ENCODE data around the gene RP9. TPM values are rescaled to one million over a fixed set of nuclear protein-coding genes. Genes with fewer than 3 reads are reported as not detected.
"Not testable (repeated sequence)": the region's sequence is repeated elsewhere in the genome, so short reads cannot be mapped to it uniquely, and the experiment has no call there.

RP9 gene
- total and polyA plus RNA-seq, 12 donors, result 4.2 to 23.0 (median 12.1) TPM

GRCh38 chr7:33099154-33099940 lies 9.9 kb downstream of the RP9 start:
- intact Hi-C loops (cut with DNase I), result no loop called here
- Histone ChIP-seq H3K9me3 (replicated peaks in 1 of 3) (no peaks in the 10 kb centered on the region), H3K4me3 (no peak overlapping the region), H3K4me1 (replicated peaks in 1 of 2) (no peaks in the 10 kb centered on the region), H3K27ac (no peak overlapping the region), H3K36me3 (replicated peaks in 1 of 2) (peaks cover 0 to 77% of the 10 kb centered on the region in 2 donors), H3K27me3 (no peaks in the 10 kb centered on the region)
- 72 to 95% (median 84%) methylated on average over 4 of the region's 4 CpGs for WGBS, 4 donors
- TF ChIP-seq POLR2A (IDR thresholded peaks at IDR 0.05), result no peak
- TF ChIP-seq, protein P1, sequence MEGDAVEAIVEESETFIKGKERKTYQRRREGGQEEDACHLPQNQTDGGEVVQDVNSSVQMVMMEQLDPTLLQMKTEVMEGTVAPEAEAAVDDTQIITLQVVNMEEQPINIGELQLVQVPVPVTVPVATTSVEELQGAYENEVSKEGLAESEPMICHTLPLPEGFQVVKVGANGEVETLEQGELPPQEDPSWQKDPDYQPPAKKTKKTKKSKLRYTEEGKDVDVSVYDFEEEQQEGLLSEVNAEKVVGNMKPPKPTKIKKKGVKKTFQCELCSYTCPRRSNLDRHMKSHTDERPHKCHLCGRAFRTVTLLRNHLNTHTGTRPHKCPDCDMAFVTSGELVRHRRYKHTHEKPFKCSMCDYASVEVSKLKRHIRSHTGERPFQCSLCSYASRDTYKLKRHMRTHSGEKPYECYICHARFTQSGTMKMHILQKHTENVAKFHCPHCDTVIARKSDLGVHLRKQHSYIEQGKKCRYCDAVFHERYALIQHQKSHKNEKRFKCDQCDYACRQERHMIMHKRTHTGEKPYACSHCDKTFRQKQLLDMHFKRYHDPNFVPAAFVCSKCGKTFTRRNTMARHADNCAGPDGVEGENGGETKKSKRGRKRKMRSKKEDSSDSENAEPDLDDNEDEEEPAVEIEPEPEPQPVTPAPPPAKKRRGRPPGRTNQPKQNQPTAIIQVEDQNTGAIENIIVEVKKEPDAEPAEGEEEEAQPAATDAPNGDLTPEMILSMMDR (IDR thresholded peaks at IDR 0.05), result no peak
- no peak for DNase-seq

- intact Hi-C loops (cut with DNase I); H3K4me3 ChIP-seq; H3K4me1 ChIP-seq (replicated peaks in 1 of 2); H3K27ac ChIP-seq; DNase-seq; H3K9me3 ChIP-seq (replicated peaks in 1 of 3); H3K27me3 ChIP-seq: not testable (repeated sequence)
- peaks cover 0 to 56% of the 10 kb centered on the region in 2 donors for H3K36me3 ChIP-seq (replicated peaks in 1 of 2)
- WGBS, 4 donors, result 66 to 87% (median 73%) methylated on average over 3 to 6 of the region's 6 CpGs
These were observed 14.4 kb downstream of the RP9 start for GRCh38 chr7:33094745-33095275.

- Histone ChIP-seq H3K36me3 (replicated peaks in 1 of 2) (peaks cover 0 to 40% of the 10 kb centered on the region in 2 donors), H3K4me3 (no peak overlapping the region)
- intact Hi-C loops (cut with DNase I), result no loop called here
These were observed 15.9 kb downstream of the RP9 start for GRCh38 chr7:33093266-33093665.

GRCh38 chr7:33091641-33092191 lies 17.5 kb downstream of the RP9 start:
- peaks cover 0 to 25% of the 10 kb centered on the region in 2 donors for H3K36me3 ChIP-seq (replicated peaks in 1 of 2)
- TF ChIP-seq POLR2A (IDR thresholded peaks at IDR 0.05), result no peak
- TF ChIP-seq, protein P1 (IDR thresholded peaks at IDR 0.05), result no peak
- no peaks in the 10 kb centered on the region for H3K9me3 ChIP-seq (replicated peaks in 1 of 3)
- no peaks in the 10 kb centered on the region for H3K27me3 ChIP-seq
- H3K4me1 ChIP-seq (replicated peaks in 1 of 2), result no peaks in the 10 kb centered on the region
- H3K27ac ChIP-seq, result no peak overlapping the region
- intact Hi-C loops (cut with DNase I), result no loop called here
- 75 to 83% (median 81%) methylated on average over 5 of the region's 5 CpGs for WGBS, 4 donors
- no peak overlapping the region for H3K4me3 ChIP-seq
- DNase-seq, result no peak

More at GRCh38 chr7:33093266-33093665, 15.9 kb downstream of the RP9 start:
- Histone ChIP-seq H3K4me1 (replicated peaks in 1 of 2) (no peaks in the 10 kb centered on the region), H3K27me3 (no peaks in the 10 kb centered on the region), H3K9me3 (replicated peaks in 1 of 3) (no peaks in the 10 kb centered on the region), H3K27ac (no peak overlapping the region)
- no peak for TF ChIP-seq POLR2A (IDR thresholded peaks at IDR 0.05)
- TF ChIP-seq, protein P1 (IDR thresholded peaks at IDR 0.05), result no peak
- 77 to 88% (median 83%) methylated on average over 4 of the region's 4 CpGs for WGBS, 4 donors
- DNase-seq, result no peak

Measured in adrenal gland (tissue), 12 donors.